ENCODE data around the gene MRPL23.

Gene MRPL23

GRCh38 chr11:1923201-1923956 is 23.8 kb upstream of the MRPL23 start:
- Histone ChIP-seq H3K36me3 (ENCODE audit: control insufficient read depth in 1 of 2, insufficient read depth in 2 of 2, low read length in 2 of 2) (no peaks in the 10 kb centered on the region), H3K4me3 (ENCODE audit: low read depth in 1 of 2, low read length in 2 of 2) (no peak overlapping the region), H3K4me1 (ENCODE audit: control insufficient read depth in 1 of 2, insufficient read depth in 2 of 2, low read length in 2 of 2) (peaks cover 0 to 17% of the 10 kb centered on the region in 2 donors), H3K9me3 (ENCODE audit: control insufficient read depth in 1 of 2, low read length in 2 of 2) (no peaks in the 10 kb centered on the region), H3K27me3 (ENCODE audit: low read depth, low read length) (no peaks in the 10 kb centered on the region), H3K27ac (ENCODE audit: low read length) (no peak overlapping the region)

- Histone ChIP-seq H3K27ac (ENCODE audit: low read length) (no peak overlapping the region), H3K4me3 (ENCODE audit: low read depth in 1 of 2, low read length in 2 of 2) (no peak overlapping the region), H3K9me3 (ENCODE audit: control insufficient read depth in 1 of 2, low read length in 2 of 2) (no peaks in the 10 kb centered on the region), H3K4me1 (ENCODE audit: control insufficient read depth in 1 of 2, insufficient read depth in 2 of 2, low read length in 2 of 2) (peaks cover 0 to 17% of the 10 kb centered on the region in 2 donors), H3K36me3 (ENCODE audit: control insufficient read depth in 1 of 2, insufficient read depth in 2 of 2, low read length in 2 of 2) (no peaks in the 10 kb centered on the region), H3K27me3 (ENCODE audit: low read depth, low read length) (no peaks in the 10 kb centered on the region)
Observed at GRCh38 chr11:1924181-1924580, 23.0 kb upstream of the MRPL23 start.

- H3K27ac ChIP-seq (ENCODE audit: low read length): no peak overlapping the region
- no peaks in the 10 kb centered on the region for H3K27me3 ChIP-seq (ENCODE audit: low read depth, low read length)
- no peaks in the 10 kb centered on the region for H3K36me3 ChIP-seq (ENCODE audit: control insufficient read depth in 1 of 2, insufficient read depth in 2 of 2, low read length in 2 of 2)
- H3K4me3 ChIP-seq (ENCODE audit: low read depth in 1 of 2, low read length in 2 of 2): no peak overlapping the region
- peaks cover 0 to 17% of the 10 kb centered on the region in 2 donors for H3K4me1 ChIP-seq (ENCODE audit: control insufficient read depth in 1 of 2, insufficient read depth in 2 of 2, low read length in 2 of 2)
- no peaks in the 10 kb centered on the region for H3K9me3 ChIP-seq (ENCODE audit: control insufficient read depth in 1 of 2, low read length in 2 of 2)
Observed at GRCh38 chr11:1924646-1925372, 22.3 kb upstream of the MRPL23 start.

- Histone ChIP-seq H3K9me3 (ENCODE audit: control insufficient read depth in 1 of 2, low read length in 2 of 2) (no peaks in the 10 kb centered on the region), H3K27ac (ENCODE audit: low read length) (no peak overlapping the region), H3K27me3 (ENCODE audit: low read depth, low read length) (no peaks in the 10 kb centered on the region), H3K36me3 (ENCODE audit: control insufficient read depth in 1 of 2, insufficient read depth in 2 of 2, low read length in 2 of 2) (no peaks in the 10 kb centered on the region), H3K4me3 (ENCODE audit: low read depth in 1 of 2, low read length in 2 of 2) (no peak overlapping the region), H3K4me1 (ENCODE audit: control insufficient read depth in 1 of 2, insufficient read depth in 2 of 2, low read length in 2 of 2) (peaks cover 0 to 17% of the 10 kb centered on the region in 2 donors)
Observed at GRCh38 chr11:1925373-1926155, 21.6 kb upstream of the MRPL23 start.

- no peaks in the 10 kb centered on the region for H3K36me3 ChIP-seq (ENCODE audit: control insufficient read depth in 1 of 2, insufficient read depth in 2 of 2, low read length in 2 of 2)
- no peaks in the 10 kb centered on the region for H3K27me3 ChIP-seq (ENCODE audit: low read depth, low read length)
- no peak overlapping the region for H3K27ac ChIP-seq (ENCODE audit: low read length)
- H3K4me3 ChIP-seq (ENCODE audit: low read depth in 1 of 2, low read length in 2 of 2): no peak overlapping the region
- no peaks in the 10 kb centered on the region for H3K9me3 ChIP-seq (ENCODE audit: control insufficient read depth in 1 of 2, low read length in 2 of 2)
- H3K4me1 ChIP-seq (ENCODE audit: control insufficient read depth in 1 of 2, insufficient read depth in 2 of 2, low read length in 2 of 2): peaks cover 0 to 19% of the 10 kb centered on the region in 2 donors
Observed at GRCh38 chr11:1926156-1927025, 20.7 kb upstream of the MRPL23 start.

GRCh38 chr11:1927026-1927847 is 19.9 kb upstream of the MRPL23 start:
- Histone ChIP-seq H3K9me3 (ENCODE audit: control insufficient read depth in 1 of 2, low read length in 2 of 2) (no peaks in the 10 kb centered on the region), H3K4me1 (ENCODE audit: control insufficient read depth in 1 of 2, insufficient read depth in 2 of 2, low read length in 2 of 2) (peaks cover 0 to 13% of the 10 kb centered on the region in 2 donors), H3K27ac (ENCODE audit: low read length) (no peak overlapping the region), H3K27me3 (ENCODE audit: low read depth, low read length) (no peaks in the 10 kb centered on the region), H3K36me3 (ENCODE audit: control insufficient read depth in 1 of 2, insufficient read depth in 2 of 2, low read length in 2 of 2) (no peaks in the 10 kb centered on the region), H3K4me3 (ENCODE audit: low read depth in 1 of 2, low read length in 2 of 2) (no peak overlapping the region)

- Histone ChIP-seq H3K27ac (ENCODE audit: low read length) (no peak overlapping the region), H3K4me1 (ENCODE audit: control insufficient read depth in 1 of 2, insufficient read depth in 2 of 2, low read length in 2 of 2) (peaks cover 0 to 6% of the 10 kb centered on the region in 2 donors), H3K36me3 (ENCODE audit: control insufficient read depth in 1 of 2, insufficient read depth in 2 of 2, low read length in 2 of 2) (no peaks in the 10 kb centered on the region), H3K9me3 (ENCODE audit: control insufficient read depth in 1 of 2, low read length in 2 of 2) (no peaks in the 10 kb centered on the region), H3K27me3 (ENCODE audit: low read depth, low read length) (no peaks in the 10 kb centered on the region), H3K4me3 (ENCODE audit: low read depth in 1 of 2, low read length in 2 of 2) (no peak overlapping the region)
Observed at GRCh38 chr11:1927848-1928469, 19.2 kb upstream of the MRPL23 start.

GRCh38 chr11:1928470-1928890 is 18.7 kb upstream of the MRPL23 start:
- peaks cover 0 to 4% of the 10 kb centered on the region in 2 donors for H3K4me1 ChIP-seq (ENCODE audit: control insufficient read depth in 1 of 2, insufficient read depth in 2 of 2, low read length in 2 of 2)
- H3K27ac ChIP-seq (ENCODE audit: low read length): no peak overlapping the region
- no peaks in the 10 kb centered on the region for H3K27me3 ChIP-seq (ENCODE audit: low read depth, low read length)
- no peaks in the 10 kb centered on the region for H3K36me3 ChIP-seq (ENCODE audit: control insufficient read depth in 1 of 2, insufficient read depth in 2 of 2, low read length in 2 of 2)
- H3K9me3 ChIP-seq (ENCODE audit: control insufficient read depth in 1 of 2, low read length in 2 of 2): no peaks in the 10 kb centered on the region
- H3K4me3 ChIP-seq (ENCODE audit: low read depth in 1 of 2, low read length in 2 of 2): no peak overlapping the region

- peaks cover 0 to 4% of the 10 kb centered on the region in 2 donors for H3K4me1 ChIP-seq (ENCODE audit: control insufficient read depth in 1 of 2, insufficient read depth in 2 of 2, low read length in 2 of 2)
- no peak overlapping the region for H3K4me3 ChIP-seq (ENCODE audit: low read depth in 1 of 2, low read length in 2 of 2)
- no peak overlapping the region for H3K27ac ChIP-seq (ENCODE audit: low read length)
- no peaks in the 10 kb centered on the region for H3K36me3 ChIP-seq (ENCODE audit: control insufficient read depth in 1 of 2, insufficient read depth in 2 of 2, low read length in 2 of 2)
- H3K27me3 ChIP-seq (ENCODE audit: low read depth, low read length): no peaks in the 10 kb centered on the region
- no peaks in the 10 kb centered on the region for H3K9me3 ChIP-seq (ENCODE audit: control insufficient read depth in 1 of 2, low read length in 2 of 2)
Observed at GRCh38 chr11:1928891-1929541, 18.1 kb upstream of the MRPL23 start.
